Liver (tissue), 9 donors: ENCODE data around the gene CNDP2. TPM values are rescaled to one million over a fixed set of nuclear protein-coding genes. Genes with fewer than 3 reads are reported as not detected.

Source experiments
- DNase-seq: peaks from one replicate; pipeline ENCODE4 v3.0.0-alpha.2; 2017; ENCODE audit warnings: low spot score
- H3K27ac ChIP-seq, 2 donors: one replicate each; pipeline ENCODE4 v1.7.0; 2013; ENCODE audit warnings: inconsistent platforms in 2 of 2, low read length in 2 of 2, control low read depth in 1 of 2, low read depth in 1 of 2, mild to moderate bottlenecking in 1 of 2
- H3K27me3 ChIP-seq, 4 donors: one replicate each; pipeline versions ENCODE4 v1.6.1 to v1.7.0; 2013; ENCODE audit warnings: low read length in 3 of 4, inconsistent platforms in 1 of 4, mild to moderate bottlenecking in 1 of 4, moderate library complexity in 1 of 4; ENCODE audit not compliant: control insufficient read depth in 4 of 4, insufficient read depth in 4 of 4
- H3K36me3 ChIP-seq, 4 donors: one replicate each; pipeline versions ENCODE4 v1.6.1 to v1.7.0; 2013; ENCODE audit warnings: low read length in 3 of 4, mild to moderate bottlenecking in 3 of 4, low read depth in 1 of 4, moderate library complexity in 1 of 4; ENCODE audit not compliant: control insufficient read depth in 4 of 4, insufficient read depth in 3 of 4
- H3K4me1 ChIP-seq, 4 donors: one replicate each; pipeline versions ENCODE4 v1.6.1 to v1.7.0; 2013; ENCODE audit warnings: low read length in 3 of 4, mild to moderate bottlenecking in 3 of 4, moderate library complexity in 1 of 4; ENCODE audit not compliant: control insufficient read depth in 4 of 4, insufficient read depth in 4 of 4
- H3K4me3 ChIP-seq, 3 donors: one replicate each; pipeline versions ENCODE4 v1.6.1 to v1.7.0; 2013; ENCODE audit warnings: low read length in 3 of 3, control low read depth in 1 of 3, low read depth in 1 of 3, mild to moderate bottlenecking in 1 of 3
- H3K9ac ChIP-seq, 2 donors: one replicate each; pipeline ENCODE4 v1.7.0; 2013; ENCODE audit warnings: low read length in 2 of 2, mild to moderate bottlenecking in 2 of 2, moderate library complexity in 2 of 2, control low read depth in 1 of 2, low read depth in 1 of 2
- H3K9me3 ChIP-seq, 4 donors: one replicate each; pipeline versions ENCODE4 v1.6.1 to v1.7.0; 2013; ENCODE audit warnings: low read length in 3 of 4; ENCODE audit not compliant: control insufficient read depth in 4 of 4
- ATF3 ChIP-seq: IDR thresholded peaks from 2 replicates; pipeline ENCODE4 v1.6.1; 2016; ENCODE audit warnings: antibody characterized with exemption
- CTCF ChIP-seq: fragments of 150-350 bp; IDR thresholded peaks from 2 replicates; pipeline ENCODE4 v1.5.1; 2017; ENCODE audit warnings: improper control_type of control experiment, low read depth, low read length; ENCODE audit not compliant: missing input control
- EGR1 ChIP-seq, 2 donors: IDR thresholded peaks; 2 replicates each; pipeline ENCODE4 v1.6.1; 2016 to 2018; ENCODE audit warnings: antibody characterized with exemption in 2 of 2, low read depth in 2 of 2
- FOXA1 ChIP-seq: IDR thresholded peaks from 2 replicates; pipeline ENCODE4 v1.6.1; 2016; ENCODE audit warnings: antibody characterized with exemption
- FOXA2 ChIP-seq: IDR thresholded peaks from 2 replicates; pipeline ENCODE4 v1.6.1; 2016; ENCODE audit warnings: antibody characterized with exemption
- GABPA ChIP-seq, 2 donors: IDR thresholded peaks in 1 of 2; conservative IDR thresholded peaks in 1 of 2; 2 replicates each; pipeline ENCODE4 v1.6.1; 2016; ENCODE audit warnings: antibody characterized with exemption in 2 of 2, mild to moderate bottlenecking in 1 of 2, moderate library complexity in 1 of 2
- HNF4A ChIP-seq, 2 donors: conservative IDR thresholded peaks; 2 replicates each; pipeline ENCODE4 v1.6.1; 2016; ENCODE audit warnings: antibody characterized with exemption in 2 of 2, mild to moderate bottlenecking in 2 of 2
- HNF4G ChIP-seq: IDR thresholded peaks from 2 replicates; pipeline ENCODE4 v1.6.1; 2016; ENCODE audit warnings: antibody characterized with exemption
- JUND ChIP-seq, 2 donors: IDR thresholded peaks; 2 replicates each; pipeline ENCODE4 v1.6.1; 2016; ENCODE audit warnings: antibody characterized with exemption in 2 of 2
- MAX ChIP-seq: IDR thresholded peaks from 2 replicates; pipeline ENCODE4 v1.6.1; 2016; ENCODE audit warnings: antibody characterized with exemption
- NR2F2 ChIP-seq: IDR thresholded peaks from 2 replicates; pipeline ENCODE4 v1.6.1; 2016; ENCODE audit warnings: antibody characterized with exemption
- RAD21 ChIP-seq, 2 donors: IDR thresholded peaks; 2 replicates each; pipeline ENCODE4 v1.6.1; 2016; ENCODE audit warnings: antibody characterized with exemption in 2 of 2, mild to moderate bottlenecking in 2 of 2
- REST ChIP-seq: IDR thresholded peaks from 2 replicates; pipeline ENCODE4 v1.6.1; 2016; ENCODE audit warnings: antibody characterized with exemption, mild to moderate bottlenecking
- RXRA ChIP-seq, 2 donors: IDR thresholded peaks; 2 replicates each; pipeline ENCODE4 v1.6.1; 2017 to 2018; ENCODE audit warnings: antibody characterized with exemption in 2 of 2, mild to moderate bottlenecking in 1 of 2
- SP1 ChIP-seq: IDR thresholded peaks from 2 replicates; pipeline ENCODE4 v1.6.1; 2018; ENCODE audit warnings: antibody characterized with exemption, mild to moderate bottlenecking
- TAF1 ChIP-seq: conservative IDR thresholded peaks from 2 replicates; pipeline ENCODE4 v1.6.1; 2016; ENCODE audit warnings: antibody characterized with exemption, mild to moderate bottlenecking
- YY1 ChIP-seq: IDR thresholded peaks from 2 replicates; pipeline ENCODE4 v1.6.1; 2016; ENCODE audit warnings: antibody characterized with exemption, mild to moderate bottlenecking
- ZBTB33 ChIP-seq: IDR thresholded peaks from 2 replicates; pipeline ENCODE4 v1.6.1; 2016; ENCODE audit warnings: antibody characterized with exemption
- WGBS: extraction: QIAGEN DNeasy Blood & Tissue Kit; methylation state at CpG from one replicate; pipeline ENCODE4 v1.1.7; 2013; 5-methylcytosine and 5-hydroxymethylcytosine counted together
- polyA plus RNA-seq, 2 donors: library from polyadenylated mRNA; stranded (reverse) in 1 of 2; unstranded in 1 of 2; fragments of 200-250 nt in 1 of 2; fragments of >200 nt in 1 of 2; fragmentation: Nextera tagmentation in 1 of 2; extraction: Ambion mirVana in 1 of 2; gene quantifications; one replicate each; pipeline versions ENCODE4 v1.2.1 to v1.2.3, GENCODE V29; 2013 to 2015
- total RNA-seq, 2 donors: library from RNA; depleted of rRNA; stranded (reverse); fragments of >200 nt; gene quantifications; one replicate each; pipeline ENCODE4 v1.2.3, GENCODE V29; 2014
- donor health status: healthy.
- donor health status: healthy.
- donor health status: healthy.
- donor health status: healthy.
- donor health status: healthy.

Gene CNDP2
- total and polyA plus RNA-seq, 4 donors, result 65.5 to 167 (median 141) TPM

GRCh38 chr18:74465775-74466174 is 30.4 kb upstream of the CNDP2 start:
- Histone ChIP-seq H3K9me3 (no peaks in the 10 kb centered on the region), H3K27me3 (no peaks in the 10 kb centered on the region), H3K36me3 (no peaks in the 10 kb centered on the region), H3K9ac (no peak overlapping the region), H3K4me1 (no peaks in the 10 kb centered on the region), H3K4me3 (no peak overlapping the region), H3K27ac (no peak overlapping the region)
- no peak for DNase-seq
- WGBS, result 58% methylated on average over 4 of the region's 4 CpGs
- TF ChIP-seq NR2F2 (no peak), SP1 (no peak), HNF4G (no peak), MAX (no peak), EGR1 (IDR thresholded peaks at IDR 0.05; ENCODE audit: low read depth in 2 of 2) (no peak), FOXA1 (no peak)

- no peaks in the 10 kb centered on the region for H3K36me3 ChIP-seq
- no peak for TF ChIP-seq HNF4A (conservative IDR thresholded peaks at IDR 0.05)
- no peak for TF ChIP-seq HNF4G
- TF ChIP-seq TAF1, result no peak
- TF ChIP-seq CTCF, result no peak
- TF ChIP-seq MAX, result no peak
- TF ChIP-seq ATF3, result no peak
- TF ChIP-seq REST, result no peak
- no peak for TF ChIP-seq JUND (IDR thresholded peaks at IDR 0.05)
- TF ChIP-seq ZBTB33, result no peak
- TF ChIP-seq RXRA (IDR thresholded peaks at IDR 0.05), result no peak
- TF ChIP-seq YY1, result no peak
- no peak for TF ChIP-seq RAD21 (IDR thresholded peaks at IDR 0.05)
- TF ChIP-seq GABPA (IDR thresholded peaks at IDR 0.05 in 1 of 2, conservative IDR thresholded peaks at IDR 0.05 in 1 of 2), result no peak
- no peak for TF ChIP-seq FOXA2
- TF ChIP-seq SP1, result no peak
- no peak for TF ChIP-seq FOXA1
- DNase-seq, result no peak
- H3K9me3 ChIP-seq, result no peaks in the 10 kb centered on the region
- no peaks in the 10 kb centered on the region for H3K27me3 ChIP-seq
- WGBS, result 68% methylated on average over 3 of the region's 3 CpGs
- H3K27ac ChIP-seq, result no peak overlapping the region
- H3K9ac ChIP-seq, result no peak overlapping the region
- H3K4me1 ChIP-seq, result no peaks in the 10 kb centered on the region
- H3K4me3 ChIP-seq, result no peak overlapping the region
These were observed 27.6 kb upstream of the CNDP2 start for GRCh38 chr18:74468547-74469061.
